H54 (cell line): ENCODE data around the gene EPC1.
A peak's percentile ranks its signal among the peaks of the same experiment; 100 is the strongest.

Experiments
- DNase-seq: peaks from one replicate; pipeline ENCODE4 v3.0.0; 2011; ENCODE audit warnings: low spot score, mixed read lengths; ENCODE audit not compliant: insufficient read length
- FAIRE-seq: peaks from 3 replicates; lab custom pipeline; 2011; peaks lifted over from hg19 to GRCh38; lab: Jason Lieb, UNC
- POLR2A ChIP-seq: IDR thresholded peaks from 2 replicates; pipeline ENCODE4 v1.6.1; 2011; ENCODE audit warnings: low read depth, mild to moderate bottlenecking, low read length

The EPC1 gene

GRCh38 chr10:32308027-32308603 lies 38.8 kb downstream of the EPC1 start:
- no peak for FAIRE-seq
- no peak for TF ChIP-seq POLR2A

GRCh38 chr10:32307609-32308008 lies 39.3 kb downstream of the EPC1 start:
- TF ChIP-seq POLR2A = no peak
- no peak for DNase-seq
- peak; percentile 15 for FAIRE-seq

More at GRCh38 chr10:32308027-32308603, 38.8 kb downstream of the EPC1 start:
- DNase-seq = no peak

DNA sequence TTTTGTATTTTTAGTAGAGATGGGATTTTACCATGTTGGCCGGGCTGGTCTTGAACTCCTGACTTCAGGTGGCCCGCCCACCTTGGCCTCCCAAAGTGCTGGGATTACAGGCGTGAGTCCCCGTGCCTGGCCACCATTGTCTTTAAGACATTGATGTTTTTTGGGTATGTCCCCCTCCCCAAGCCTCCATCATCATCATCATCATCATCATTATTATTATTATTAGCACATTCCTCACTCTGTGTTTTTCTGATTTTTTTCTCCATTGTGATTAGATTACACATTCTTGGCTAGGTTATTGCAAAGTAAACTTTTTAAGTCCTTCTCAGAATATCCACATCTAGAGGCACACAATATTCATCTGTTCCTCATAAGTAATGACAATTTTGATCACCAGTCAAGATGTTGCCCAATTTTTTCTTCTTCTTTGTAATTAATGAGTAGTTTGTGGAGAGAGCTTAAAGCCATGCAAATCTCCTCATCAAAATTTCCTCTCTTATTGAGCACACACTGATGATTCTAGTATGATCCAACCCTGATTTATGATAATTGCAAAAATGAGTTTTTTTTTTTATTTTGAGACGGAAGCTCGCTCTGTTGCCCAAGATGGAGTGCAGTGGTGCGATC lies 47.5 kb downstream of the EPC1 start:
- TF ChIP-seq POLR2A = no peak
- DNase-seq (no peak), FAIRE-seq (no peak)

DNA sequence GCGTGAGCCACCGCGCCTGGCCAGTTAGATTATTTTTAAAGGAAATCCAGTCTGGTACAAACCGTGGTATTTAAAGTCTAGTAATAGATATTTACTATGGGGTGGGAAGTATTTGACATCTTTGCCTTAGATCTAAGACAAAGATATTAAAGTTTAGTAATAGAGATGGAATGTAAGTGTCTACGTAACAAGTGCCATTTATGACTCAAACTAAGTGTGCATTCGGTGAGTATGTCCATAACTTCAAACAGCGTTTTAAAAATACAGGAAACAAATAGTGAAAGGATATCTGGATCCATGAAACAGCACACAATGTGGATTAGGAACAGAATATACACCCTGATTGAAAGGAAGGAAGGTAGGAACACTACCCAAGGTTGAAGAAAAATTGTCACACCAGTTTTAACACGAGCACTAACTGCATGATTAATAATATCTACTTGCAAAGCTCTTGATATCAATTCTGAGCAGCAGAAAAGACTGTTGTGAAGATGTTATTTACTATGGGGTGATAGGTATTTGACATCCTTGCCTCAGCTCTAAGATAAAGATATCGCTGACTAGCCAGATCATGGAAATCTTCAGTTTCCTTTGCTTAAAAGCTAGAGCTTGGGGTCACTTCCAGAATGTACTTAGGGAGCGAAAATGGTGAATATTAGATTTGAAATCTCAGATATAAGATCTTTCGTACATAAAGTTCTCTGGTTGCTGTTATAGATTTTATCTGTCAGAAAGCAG lies 48.7 kb downstream of the EPC1 start:
- TF ChIP-seq POLR2A = no peak
- DNase-seq = peak; percentile 36
- FAIRE-seq = peak; percentile 99

DNA sequence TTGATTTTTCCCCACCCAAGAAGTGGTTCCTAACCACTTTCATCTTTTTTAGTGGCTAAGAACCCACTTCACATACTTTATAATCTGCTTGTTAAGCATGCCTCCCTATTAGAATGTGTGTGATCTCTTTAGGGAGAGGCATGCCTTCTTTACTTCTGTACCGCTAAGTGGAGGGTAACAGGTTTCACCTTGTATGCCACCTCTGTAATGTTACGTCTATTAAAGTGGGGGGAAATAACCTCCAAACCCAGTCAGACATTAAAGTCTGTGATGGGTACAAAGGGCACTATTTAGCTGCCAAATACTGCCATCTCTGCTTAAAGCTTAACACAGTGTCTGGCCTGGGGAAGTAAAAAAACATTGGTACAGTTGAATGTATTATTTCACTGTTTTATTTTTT lies 51.9 kb downstream of the EPC1 start:
- no peak for TF ChIP-seq POLR2A
- DNase-seq (no peak), FAIRE-seq (no peak)

DNA sequence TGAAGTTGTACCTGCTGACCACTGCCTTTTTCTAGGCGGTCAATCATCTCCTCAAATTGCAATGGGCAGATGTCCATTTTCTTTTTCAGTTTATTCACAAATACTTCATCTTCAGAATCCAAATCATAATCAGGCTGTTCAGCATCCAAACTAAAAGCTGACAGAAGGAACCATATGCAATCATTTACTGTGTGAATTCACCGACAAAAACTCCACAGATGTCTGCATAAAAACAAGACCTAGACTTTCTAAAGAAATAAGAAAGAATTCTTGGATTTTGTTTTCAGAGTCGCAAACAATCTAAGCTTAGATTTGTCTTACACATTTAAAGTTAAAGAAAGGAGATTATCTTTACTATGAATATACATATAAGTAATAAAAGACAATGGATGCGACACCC lies 53.4 kb downstream of the EPC1 start:
- no peak for DNase-seq
- no peak for TF ChIP-seq POLR2A
- no peak for FAIRE-seq

DNA sequence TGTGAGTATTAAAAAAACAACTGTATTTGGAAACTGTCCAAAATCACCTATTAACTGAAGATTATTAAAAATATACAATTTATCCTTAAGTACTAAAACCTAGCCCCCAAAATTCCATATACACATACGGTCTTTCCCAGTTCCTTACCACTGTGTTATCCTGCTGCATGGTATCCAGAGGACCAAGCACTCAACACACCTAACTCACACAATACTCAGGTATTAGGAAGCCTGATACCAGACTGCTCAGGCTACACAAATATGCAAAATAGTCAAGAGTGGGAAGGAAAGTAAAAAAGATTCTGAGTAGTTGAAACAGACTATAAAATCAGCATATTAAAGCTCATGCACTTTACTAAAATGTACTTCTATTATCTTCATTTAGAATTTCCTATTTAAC lies 67.2 kb downstream of the EPC1 start:
- no peak for TF ChIP-seq POLR2A
- no peak for DNase-seq
- no peak for FAIRE-seq

DNA sequence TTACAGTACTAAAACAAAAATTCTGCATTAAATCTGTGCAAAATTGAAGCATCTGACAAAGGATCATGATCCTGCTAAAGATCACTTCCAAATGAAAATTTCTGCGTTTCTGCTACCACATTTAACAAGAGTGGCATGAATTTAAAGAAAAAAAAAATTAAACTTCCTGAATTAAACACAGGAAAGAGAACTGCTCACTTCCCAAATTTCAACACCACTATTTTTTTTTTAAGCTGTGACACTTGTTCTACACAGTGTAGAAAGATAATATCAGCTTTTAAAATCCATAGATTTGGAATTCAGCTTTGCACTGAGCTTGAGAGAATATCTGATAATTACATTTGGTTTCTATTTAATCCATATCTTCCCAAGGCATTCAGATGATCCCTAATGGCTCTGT lies 73.6 kb downstream of the EPC1 start:
- FAIRE-seq = no peak
- DNase-seq = no peak
- no peak for TF ChIP-seq POLR2A

- TF ChIP-seq POLR2A = no peak
- FAIRE-seq = peak; percentile 72
- DNase-seq = no peak
Measured at GRCh38 chr10:32271617-32272016, 75.3 kb downstream of the EPC1 start.

DNA sequence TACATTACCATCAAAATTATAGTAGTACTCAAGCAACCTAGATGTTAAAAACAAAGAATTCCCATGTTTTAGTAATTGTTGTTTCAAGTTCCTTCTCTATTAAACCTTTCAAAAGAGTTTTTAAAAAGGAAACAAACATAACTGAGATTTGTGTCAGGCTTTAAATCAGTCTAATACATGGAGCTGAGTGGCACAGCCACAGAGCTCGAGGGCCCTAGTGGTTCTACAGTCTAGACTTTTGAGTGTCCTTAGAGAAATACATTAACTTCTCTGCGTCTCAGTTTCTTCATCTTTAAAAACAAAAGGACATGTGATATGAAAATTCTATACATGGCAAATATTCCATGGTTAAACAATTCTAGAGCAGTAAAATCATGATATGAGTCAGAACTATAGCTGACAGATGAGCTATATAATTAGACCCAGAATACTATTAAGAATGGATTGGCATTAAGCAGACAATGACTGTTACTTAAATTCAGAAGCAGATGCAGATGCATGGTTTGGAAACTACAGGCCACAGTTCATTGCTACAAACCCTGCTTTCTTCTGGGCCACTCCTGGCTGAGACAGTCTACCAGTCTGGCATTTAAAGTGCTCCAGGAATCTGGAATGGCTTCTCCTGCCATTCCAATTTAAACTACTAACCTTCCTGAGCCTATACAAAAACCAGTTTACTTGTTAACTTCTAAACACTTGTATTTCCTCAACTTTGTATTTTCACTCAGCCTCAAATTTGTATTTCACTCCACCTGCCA lies 77.4 kb downstream of the EPC1 start:
- DNase-seq (no peak), FAIRE-seq (no peak)
- no peak for TF ChIP-seq POLR2A

DNA sequence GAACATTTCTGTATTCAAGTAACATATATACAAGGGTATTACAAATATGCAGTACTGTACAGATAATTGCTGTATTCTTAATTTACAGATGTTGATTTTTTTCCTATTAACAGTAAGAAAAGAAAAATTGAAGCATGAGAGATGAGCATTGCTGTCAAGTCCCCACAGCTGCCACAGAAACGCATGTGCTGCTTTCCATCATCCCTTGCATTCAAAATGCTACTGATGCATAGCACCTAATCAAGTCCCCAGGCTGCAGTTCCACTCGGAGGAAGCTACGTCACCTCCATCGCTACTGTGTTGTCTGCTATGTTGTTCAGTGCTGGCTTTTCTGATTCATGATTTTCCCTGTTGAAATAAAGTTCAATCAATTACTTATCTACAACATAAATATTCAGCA lies 78.2 kb downstream of the EPC1 start:
- no peak for TF ChIP-seq POLR2A
- DNase-seq (no peak), FAIRE-seq (no peak)

DNA sequence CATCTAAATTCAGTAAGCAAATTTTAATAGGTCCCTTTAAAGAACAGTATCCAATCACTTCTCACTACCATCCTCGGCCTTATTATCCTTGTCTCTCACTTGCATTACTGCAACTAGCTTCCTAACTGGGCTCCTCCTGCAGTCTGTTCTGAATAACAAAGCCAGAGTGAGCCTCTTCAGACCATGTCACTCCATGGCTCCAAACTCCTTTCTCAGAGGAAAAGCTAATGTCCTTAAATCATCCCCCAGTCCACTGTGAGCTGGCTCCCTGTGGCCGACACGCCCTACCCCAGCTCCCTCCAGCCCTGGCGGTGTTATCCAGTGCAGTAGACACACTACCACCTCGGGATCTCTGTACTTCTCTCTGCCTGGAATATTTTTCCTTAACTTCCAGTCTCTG lies 80.0 kb downstream of the EPC1 start:
- DNase-seq (no peak), FAIRE-seq (no peak)
- no peak for TF ChIP-seq POLR2A

- no peak for DNase-seq
- no peak for TF ChIP-seq POLR2A
- no peak for FAIRE-seq
Measured at GRCh38 chr10:32266566-32266965, 80.4 kb downstream of the EPC1 start.

- no peak for TF ChIP-seq POLR2A
- FAIRE-seq = no peak
Measured at GRCh38 chr10:32265756-32266155, 81.2 kb downstream of the EPC1 start.

DNA sequence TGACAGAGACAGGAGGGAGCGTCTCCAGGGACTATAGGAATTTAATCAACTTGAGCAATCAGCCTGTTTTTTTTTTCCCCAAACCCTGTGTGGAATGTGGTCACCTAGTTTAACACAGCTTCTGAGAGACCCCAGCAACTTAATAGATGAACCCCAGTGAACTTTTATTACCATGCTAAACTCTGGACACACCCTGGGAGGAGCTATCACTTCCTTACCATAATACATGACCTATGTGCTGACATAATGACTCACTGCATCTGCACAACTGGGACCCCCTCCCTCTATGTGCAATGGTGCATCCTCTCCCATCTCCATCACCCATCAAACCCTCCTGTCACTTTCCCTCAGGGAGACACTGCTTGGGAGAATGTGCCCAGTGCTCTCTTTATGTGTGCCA lies 83.7 kb downstream of the EPC1 start:
- DNase-seq (no peak), FAIRE-seq (no peak)
- no peak for TF ChIP-seq POLR2A

More at GRCh38 chr10:32265756-32266155, 81.2 kb downstream of the EPC1 start:
- DNase-seq = no peak
